GM19467 (cell line): ENCODE measurements around the gene CKS1B.
A peak's percentile ranks its signal among the peaks of the same experiment; 100 is the strongest.
"Not testable (repeated sequence)": the region's sequence is repeated elsewhere in the genome, so short reads cannot be mapped to it uniquely, and the experiment has no call there.

Experiments used
- ATAC-seq: cut with Tn5 transposase; IDR thresholded peaks from one replicate; pipeline ENCODE4 v1.9.1; 2021; ENCODE audit warnings: mild to moderate bottlenecking, moderate library complexity; ENCODE audit not compliant: unreplicated experiment

CKS1B gene

DNA sequence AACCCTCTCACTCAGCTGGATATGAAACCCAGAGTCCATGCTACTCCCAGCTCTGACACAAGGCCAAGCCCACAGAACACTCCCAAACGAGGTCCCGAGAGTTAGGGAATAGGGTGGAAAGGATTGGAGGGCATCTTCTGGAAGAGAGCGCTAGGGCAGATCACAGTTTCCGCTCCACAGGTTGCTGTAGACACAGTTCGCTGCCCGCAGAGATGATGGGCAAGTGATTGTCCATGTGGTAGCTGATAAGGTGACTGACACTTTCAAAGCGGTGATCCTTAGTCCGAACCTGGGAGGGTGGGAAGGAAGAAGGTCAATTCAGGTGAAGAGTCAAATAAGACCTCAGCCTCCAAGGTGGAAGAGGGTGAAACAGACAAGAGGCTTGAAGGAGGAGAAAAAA lies 10.8 kb upstream of the CKS1B start:
- no peak for ATAC-seq

DNA sequence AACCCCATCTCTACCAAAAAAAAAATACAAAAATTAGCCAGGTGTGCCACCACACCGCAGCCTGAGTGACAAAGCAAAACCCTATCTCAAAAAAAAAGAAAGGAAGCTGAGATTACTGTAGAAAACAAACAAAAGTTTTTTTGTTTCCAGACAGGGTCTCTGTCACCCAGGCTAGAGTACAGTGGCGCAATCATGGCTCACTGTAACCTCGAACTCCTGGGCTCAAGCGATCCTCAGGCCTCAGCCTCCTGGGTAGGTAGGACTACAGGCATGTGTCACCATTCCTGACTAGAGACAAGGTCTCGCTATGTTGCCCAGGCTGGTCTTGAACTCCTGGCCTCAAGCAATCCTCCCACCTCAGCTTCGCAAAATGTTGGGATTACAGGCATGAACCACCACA lies 10.1 kb upstream of the CKS1B start:
- ATAC-seq = no peak

DNA sequence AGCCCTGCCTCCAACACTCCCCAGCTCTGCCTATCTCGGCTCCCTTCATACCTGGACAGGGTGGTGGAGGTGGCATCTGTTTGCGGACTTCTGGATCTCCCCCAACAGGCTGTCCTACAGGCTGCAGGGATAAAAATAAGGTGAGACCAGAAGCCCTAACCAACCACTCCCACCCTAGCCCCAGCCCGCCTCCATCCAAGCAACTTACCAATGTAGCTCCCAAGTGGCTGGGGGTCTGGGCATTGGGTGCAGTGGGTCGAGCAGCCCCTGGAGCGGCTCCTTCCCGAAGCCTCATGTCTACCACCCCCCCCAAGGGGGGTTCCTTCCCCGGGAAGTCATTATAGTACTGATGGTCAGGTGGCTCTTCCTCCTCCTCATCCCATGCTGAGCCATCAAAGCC lies 8.4 kb upstream of the CKS1B start:
- ATAC-seq = no peak

DNA sequence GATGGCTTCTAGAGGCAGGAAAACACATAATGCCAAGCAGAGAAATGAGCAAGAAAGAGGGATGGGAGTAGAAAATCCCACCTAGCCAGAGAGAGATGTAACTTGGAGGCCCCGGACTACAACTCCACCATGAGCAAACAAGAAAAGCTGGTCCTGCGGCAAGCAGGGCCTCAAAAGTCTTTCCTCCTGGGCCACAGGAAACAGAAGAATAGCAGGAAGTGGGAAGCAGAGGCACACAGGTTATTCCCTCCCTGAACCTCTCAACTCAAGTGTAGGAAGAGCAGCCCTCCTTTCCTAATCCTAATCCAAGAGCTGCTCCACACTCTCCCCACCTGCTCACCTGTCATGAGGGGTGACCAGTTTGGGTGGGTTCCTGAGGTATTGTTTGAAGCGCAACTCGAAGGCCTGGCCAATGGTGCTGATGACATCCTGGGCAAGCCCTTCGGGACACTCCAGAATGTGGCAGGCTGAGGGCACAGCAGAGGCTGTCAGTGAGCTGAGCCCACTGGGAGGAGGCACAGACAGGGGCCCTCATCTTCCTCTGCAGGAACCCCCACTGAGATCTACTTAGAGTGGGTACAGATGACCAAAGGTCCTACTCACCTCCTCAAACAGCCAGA lies 7.0 kb upstream of the CKS1B start:
- ATAC-seq = no peak

DNA sequence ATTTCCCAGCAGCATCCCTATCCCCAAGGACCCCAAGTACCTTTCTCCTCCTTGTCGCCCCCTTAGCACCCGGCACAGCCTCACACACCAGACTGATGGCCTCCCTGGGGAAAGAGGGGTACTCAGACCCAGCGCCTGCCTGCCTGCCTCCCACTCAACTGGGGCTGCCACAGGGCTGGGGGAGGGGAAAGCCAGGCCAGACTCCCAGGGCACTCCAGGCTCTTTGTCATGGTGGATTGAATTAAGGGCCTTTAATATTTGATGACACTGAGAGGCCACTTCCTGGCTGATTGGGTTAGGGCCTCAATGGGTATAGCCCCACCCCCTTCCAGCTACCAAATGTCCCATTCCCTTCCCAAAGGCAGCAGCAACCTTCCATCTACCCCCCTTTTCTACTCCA lies 5.8 kb upstream of the CKS1B start:
- no peak for ATAC-seq

DNA sequence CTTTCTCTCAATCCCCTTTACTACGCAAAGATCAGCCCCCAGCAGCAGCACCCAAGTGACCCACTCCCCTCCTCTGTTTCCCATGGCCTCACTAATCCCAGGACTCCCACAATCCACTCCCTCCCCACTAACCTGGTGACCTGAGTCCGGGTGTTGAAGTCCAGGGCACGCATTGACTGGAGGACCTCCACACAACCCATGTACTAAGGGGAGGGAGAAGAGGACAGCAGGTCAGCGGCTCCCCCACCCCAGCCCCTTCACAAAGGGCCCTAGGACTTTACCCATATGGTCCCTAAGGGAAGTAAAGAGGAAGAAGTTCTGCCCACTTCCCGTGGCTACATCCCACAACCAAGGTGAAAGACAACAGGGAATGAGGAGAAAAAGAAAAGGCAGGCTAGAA lies 5.2 kb upstream of the CKS1B start:
- no peak for ATAC-seq

DNA sequence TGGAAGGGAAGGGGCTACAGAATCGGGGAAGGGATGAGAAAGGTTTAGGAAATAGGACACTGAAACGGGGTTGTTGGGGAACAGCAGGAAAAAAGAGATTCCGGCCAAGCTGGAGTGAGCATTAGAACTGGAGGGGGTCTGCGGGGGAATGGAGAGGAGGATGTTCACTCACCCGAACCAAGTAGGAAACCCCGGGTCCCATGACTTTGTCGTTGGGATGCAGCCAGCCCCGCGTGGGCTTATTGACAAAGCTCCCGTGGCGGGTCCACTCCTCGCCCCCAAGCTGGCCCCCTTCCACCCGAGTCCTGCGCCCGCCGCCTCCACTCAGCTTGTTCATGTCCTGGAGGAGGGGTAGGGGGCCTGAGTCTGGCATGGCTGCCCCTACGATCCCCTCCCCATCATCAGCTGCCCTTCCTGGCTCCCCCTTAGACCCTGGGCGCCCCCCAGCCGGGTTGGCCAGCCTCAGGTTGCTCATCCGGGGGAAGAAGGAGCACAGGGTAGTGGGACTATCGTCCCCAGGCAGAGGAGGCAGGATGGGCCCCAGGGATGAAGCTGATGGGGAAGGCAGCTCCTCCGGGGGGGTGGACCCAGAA lies 4.5 kb upstream of the CKS1B start:
- ATAC-seq = no peak

DNA sequence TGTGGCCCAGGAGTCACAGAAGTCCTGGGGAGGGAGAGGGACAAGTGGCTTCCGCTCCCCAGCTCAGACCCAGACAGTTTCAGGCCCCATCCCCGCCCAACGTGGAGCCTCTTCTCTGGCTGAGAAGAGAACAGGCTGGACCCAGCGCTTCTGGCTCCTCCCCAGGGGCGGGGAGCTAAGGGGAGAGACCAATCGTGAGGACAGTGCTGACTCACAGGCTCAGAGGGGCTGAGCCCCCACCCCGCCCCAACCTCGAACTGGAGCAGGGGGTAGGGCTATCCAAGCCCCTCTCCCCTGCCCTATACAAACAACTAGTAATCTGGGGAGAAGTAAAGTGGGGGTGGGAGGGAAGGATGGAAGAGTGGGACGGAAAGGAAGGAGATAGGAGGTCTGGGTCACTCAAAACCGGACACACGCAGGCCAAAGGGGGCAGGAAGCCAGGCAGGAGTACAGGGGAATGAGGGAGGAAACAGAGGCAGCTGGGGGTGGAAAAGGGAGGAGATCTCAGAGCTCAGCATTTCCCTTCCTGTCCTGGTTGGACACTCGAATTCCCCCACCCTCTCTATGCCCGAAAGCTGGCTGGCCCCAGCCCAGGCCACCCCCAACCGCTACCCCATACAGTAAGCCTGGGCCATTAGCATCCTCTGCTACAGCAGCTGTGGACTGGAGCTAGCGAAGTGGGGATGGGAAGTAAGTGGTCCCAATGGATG lies 3.7 kb upstream of the CKS1B start, which contains the start of gene SHC1:
Gene SHC1 (minus strand): TSS at position 117 of the 710 bp plus-strand sequence. CDS start 221 bp downstream, outside the sequence.
- ATAC-seq = no peak

DNA sequence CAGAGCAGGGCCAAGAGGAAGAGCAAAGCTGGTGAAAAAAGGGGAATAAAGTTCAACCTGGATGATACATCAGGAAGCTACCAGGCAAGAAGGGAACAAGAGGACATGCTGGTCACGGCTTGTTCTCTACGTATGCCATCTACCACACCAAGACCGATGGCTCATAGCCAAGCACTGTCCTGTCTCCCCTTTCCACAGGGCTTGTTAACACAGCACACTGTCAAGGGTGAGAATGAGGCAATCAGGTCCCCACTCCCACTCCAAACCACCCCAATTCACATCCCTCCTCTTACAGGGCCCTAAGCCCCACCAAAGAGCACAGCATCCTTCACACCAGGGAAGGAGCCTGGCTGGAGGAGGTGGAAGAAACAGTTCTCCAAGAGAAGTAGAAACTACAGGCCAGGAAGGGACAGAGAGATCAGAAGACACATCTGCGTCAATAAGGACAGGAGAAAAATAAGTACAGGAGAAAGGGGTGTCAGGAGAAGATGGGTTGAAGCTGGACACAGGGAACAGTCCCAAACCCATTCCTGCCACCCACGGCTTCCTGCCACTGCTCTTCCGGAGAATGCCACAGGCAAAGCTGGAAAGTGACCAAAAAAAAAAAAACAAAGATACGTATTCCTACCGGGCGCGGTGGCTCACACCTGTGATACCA lies 3.0 kb upstream of the CKS1B start:
- no peak for ATAC-seq

DNA sequence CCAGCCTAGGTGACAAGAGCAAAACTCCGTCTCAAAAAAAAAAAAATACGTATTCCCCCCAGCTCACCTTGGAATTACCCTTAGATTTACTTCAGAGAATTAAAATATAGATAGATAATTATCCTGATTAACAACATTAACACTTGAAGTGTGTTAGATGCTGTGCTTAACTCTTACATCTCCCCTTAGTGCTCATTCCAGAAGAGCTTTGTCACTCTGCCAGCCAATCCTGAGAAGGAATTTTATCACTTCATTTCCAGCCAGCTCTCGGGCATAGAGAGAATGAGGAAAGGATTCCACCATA lies 2.3 kb upstream of the CKS1B start:
- no peak for ATAC-seq

DNA sequence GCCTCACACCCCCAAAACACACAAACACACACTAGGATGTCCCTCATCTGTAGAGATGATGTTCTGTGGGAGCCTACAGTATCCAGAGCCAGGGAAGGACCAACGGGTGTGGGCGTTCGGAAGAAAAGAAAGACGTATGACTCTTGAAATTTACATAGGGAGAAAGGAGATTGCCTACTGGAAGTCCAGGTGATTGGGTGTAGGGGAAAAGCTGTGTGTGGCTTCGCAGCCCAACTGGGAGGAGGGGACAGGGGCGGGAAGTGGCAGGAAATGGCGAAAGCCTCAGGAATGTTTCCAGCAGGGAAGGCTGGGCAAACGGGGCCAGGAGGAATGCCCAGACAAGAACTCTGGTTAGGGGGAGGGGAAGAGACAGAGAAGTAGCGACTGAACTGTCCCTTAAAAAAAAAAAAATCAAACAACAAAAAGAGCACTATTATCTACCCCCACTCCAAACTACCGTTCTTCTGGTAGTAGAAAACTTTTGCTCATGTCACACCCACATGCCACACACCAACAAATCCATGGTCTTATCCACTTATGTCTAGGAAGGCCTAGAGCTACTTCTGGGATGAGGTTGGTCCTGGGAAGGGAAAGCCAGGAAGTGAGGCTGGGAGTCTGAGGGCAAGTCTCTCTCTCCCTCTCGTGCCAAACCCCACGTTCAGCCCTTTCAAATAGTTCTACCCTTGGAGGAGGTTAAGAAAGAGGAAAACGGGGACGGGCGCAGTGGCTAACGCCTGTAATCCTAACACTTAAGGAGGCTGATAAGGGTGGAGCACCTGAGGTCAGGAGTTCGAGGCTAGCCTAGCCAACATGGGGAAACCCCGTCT lies 1.8 kb upstream of the CKS1B start:
- no peak for ATAC-seq

DNA sequence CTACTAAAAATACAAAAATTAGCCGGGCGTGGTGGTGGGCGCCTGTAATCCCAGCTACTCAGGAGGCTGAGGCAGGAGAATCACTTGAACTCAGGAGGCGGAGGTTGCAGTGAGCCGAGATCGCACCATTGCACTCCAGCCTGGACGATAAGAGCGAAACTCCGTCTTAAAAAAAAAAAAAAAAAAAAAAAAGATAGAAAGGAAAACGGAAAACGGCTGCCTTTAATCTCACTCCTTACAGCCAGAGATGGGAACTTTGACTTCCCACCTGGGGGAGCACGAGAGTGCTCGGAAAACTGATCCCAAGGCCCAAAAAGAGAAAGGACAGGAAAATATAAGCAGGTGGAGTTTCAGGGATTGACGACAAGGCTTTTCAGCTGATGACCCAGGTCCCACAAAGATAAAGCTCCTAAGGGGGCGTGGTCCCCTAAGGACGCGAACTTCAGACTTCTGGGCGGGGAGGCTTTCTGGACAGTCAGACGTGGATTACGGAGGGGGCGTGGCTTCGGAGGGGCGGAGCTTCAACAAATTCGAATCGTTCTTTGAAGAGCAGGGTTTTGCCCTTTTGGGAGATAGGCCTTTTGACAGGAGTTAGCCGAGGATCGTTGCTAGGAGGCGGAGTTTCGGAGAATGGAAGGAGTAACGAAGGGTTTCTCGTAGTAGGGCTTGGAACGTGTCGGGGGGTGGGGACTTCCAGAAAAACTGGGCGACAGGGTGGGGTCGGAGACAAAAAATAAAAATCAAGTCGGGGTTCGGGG lies 958 bp upstream of the CKS1B start:
- no peak for ATAC-seq

DNA sequence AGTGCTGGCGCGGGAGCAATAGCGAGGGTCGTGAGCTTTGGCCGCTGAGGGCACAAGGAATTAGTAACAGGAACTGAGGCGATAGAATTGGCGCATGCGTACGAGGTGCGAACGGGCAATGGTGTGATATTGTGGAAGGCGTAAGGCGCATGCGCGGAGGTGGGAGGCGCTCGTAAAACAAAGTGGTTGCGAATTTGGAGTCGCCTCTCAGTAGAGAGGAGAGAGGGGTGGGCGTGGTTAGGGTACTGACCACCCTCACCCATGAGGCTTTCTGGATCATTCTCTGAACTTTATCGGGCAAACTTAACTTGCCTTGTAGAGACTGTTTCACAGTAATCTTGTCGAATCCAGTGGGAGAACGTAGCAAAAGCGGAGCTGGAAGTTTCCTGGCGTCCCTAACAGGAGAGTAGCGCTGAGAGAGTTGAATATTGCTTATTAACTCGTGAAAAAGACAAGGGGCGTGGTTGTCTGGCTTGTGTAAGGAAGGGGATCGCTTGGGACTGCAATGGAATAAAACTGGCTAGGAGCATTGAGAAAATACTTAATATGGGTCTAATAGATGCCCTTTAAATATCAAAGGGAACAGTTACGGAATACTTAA lies 427 bp downstream of the CKS1B start:
- ATAC-seq = peak; percentile 39

DNA sequence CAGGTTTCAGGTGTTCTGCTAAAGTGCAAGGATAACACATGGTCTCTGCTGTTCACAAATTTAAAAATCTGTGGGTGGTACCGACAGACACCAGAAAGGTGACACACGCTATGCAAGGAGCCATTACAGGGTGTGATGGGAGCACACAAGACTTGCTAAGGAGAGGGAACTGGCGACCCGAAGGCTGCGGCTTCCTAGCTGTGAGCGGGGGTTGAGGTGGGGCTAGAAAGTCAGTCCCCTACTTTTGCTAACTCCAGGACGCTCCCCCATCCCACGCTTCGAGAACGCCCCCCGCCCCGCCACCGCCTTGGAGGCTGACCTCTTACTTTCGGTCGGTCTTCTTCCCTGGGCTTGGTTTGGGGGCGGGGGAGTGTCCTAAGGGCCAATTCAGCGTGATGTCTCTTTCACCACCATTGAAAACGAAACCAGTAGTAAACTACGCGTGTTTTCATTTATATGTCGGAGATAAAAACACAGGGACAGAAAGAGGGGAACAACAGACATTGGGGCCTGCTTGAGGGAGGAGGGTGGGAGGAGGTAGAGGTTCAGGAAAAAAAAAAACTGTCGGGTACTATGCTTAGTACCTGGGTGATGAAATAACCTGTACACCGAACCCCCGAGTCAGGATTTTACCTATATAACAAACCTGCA lies 1.1 kb downstream of the CKS1B start:
- no peak for ATAC-seq

DNA sequence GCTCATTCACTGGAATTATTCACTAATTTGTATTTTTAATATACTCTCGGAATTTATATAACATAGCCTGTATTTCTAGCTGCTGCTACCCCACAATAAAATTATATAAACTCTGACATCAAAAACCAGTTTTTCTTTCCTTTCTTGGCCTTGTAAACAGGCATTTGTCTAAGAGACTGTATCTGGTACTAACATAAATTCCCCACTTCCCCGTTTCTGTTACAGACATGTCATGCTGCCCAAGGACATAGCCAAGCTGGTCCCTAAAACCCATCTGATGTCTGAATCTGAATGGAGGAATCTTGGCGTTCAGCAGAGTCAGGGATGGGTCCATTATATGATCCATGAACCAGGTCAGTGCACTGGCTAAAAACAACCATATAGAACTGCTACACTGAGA lies 3.3 kb downstream of the CKS1B start:
- not testable (repeated sequence) for ATAC-seq

DNA sequence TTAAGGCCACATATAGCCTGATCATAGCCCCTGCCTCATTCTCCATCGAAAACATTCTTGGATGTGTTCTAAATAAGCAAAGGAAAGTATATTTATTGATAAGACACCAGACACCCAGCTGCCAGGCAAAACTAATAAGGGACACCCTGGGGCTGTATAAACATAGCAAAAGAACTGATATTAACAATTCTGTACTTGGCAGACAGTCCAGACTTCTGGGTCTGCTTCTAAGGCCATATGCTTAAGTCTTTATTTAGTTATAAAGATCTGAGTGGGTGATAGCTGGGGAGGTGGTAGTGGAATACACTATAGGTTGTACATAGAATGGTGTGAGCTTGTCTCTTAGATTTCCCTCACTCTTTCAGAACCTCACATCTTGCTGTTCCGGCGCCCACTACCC lies 3.9 kb downstream of the CKS1B start:
- ATAC-seq = no peak

DNA sequence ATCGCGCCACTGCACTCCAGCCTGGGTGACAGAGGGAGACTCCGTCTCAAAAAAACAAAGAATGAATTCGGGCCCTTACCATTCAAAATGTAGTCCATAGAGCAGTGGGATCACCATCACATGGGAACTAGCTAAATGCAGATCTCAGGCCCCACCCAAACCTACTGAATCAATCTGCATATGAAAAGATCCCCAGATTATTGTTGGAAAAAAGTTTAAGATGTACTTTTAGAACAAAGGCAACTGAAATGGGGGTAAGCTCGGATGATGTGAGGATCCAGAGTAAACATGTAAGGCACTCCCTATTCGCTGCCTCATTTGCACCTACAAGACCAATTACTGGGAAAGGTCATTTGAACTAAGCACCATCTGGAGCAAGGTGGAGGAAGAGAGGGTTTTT lies 7.9 kb downstream of the CKS1B start:
- ATAC-seq = no peak

DNA sequence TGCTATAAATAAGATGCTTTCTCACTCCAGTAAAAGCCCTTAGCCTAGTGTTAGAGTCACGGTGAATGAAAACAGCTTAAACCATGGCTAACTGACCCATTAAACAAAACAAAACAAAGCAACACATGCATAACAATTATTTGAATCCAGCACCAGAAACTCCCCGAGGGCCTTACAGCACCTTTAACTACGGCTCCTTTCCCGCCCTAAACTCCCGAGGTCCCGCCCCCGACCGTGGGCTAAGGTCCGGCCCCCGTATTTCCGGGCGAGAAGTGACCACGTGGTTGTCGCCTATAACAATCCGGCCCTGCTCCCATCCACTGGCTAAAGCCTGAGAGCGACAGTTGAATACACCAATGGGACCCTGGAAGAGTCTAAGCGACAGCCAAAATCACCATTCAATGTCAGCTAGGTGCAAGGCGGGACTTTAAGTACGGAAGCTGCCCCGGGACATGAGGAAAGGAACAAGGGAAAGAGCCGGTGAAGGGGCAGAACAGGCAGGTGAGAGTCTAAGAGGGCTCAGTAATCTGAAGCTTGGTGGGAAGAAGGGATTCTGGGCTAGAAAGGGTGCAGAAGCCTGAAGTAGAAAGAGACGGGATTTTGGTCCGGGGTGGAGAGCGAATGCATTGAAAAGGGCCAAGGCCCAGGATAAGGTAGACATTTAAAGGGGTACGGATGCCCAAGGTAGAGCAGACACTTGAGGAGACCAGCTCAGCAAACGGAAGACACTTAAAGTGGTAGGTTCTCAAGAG lies 8.6 kb downstream of the CKS1B start, which contains the start of gene FLAD1:
Gene FLAD1 (plus strand): TSS at position 448 of the 752 bp plus-strand sequence. CDS start 351 bp downstream, outside the sequence.
- peak; percentile 97 for ATAC-seq
